SJSA1 (cell line): ENCODE data around the gene SLC39A7. TPM values are rescaled to one million over a fixed set of nuclear protein-coding genes. Genes with fewer than 3 reads are reported as not detected.

ENCODE experiments used
- DNase-seq, 2 experiments: peaks; one replicate each; pipeline ENCODE4 v3.0.0-alpha.2; 2015 to 2020; ENCODE audit warnings: low spot score in 2 of 2, low read depth in 1 of 2
- H3K27ac ChIP-seq: fragments of 250-450 bp; sonication (Bioruptor Pico); 2 replicates; pipeline ENCODE4 v1.5.1; 2020; ENCODE audit warnings: mild to moderate bottlenecking, moderate library complexity
- H3K27me3 ChIP-seq: fragments of 250-450 bp; sonication (Bioruptor Pico); replicated peaks from 2 replicates; pipeline ENCODE4 v1.5.1; 2020; ENCODE audit warnings: mild to moderate bottlenecking, moderate library complexity
- H3K36me3 ChIP-seq: fragments of 250-450 bp; sonication (Bioruptor Pico); 2 replicates; pipeline ENCODE4 v1.5.1; 2020; ENCODE audit warnings: mild to moderate bottlenecking
- H3K4me1 ChIP-seq: fragments of 250-450 bp; sonication (Bioruptor Pico); replicated peaks from 2 replicates; pipeline ENCODE4 v1.6.1; 2021; ENCODE audit warnings: mild to moderate bottlenecking
- H3K4me3 ChIP-seq: fragments of 250-450 bp; sonication (Bioruptor Pico); 2 replicates; pipeline ENCODE4 v1.5.1; 2020; ENCODE audit warnings: mild to moderate bottlenecking
- H3K9me3 ChIP-seq: fragments of 250-450 bp; sonication (Bioruptor Pico); replicated peaks from 2 replicates; pipeline ENCODE4 v1.5.1; 2020; ENCODE audit warnings: mild to moderate bottlenecking
- total RNA-seq: library from RNA; depleted of rRNA; stranded (reverse); fragments of >200 nt; shearing (Covaris generic); gene quantifications from 2 replicates; pipeline ENCODE4 v1.2.3, GENCODE V29; 2014

The SLC39A7 gene
- total RNA-seq, 1 experiment from 2014 or later, result 122 TPM

- DNase-seq, result no peak
- H3K27ac ChIP-seq, result peak overlapping the region; percentile 89
- H3K36me3 ChIP-seq, result peaks cover 54% of the 10 kb centered on the region
- peak overlapping the region; percentile 85 for H3K4me3 ChIP-seq
- H3K4me1 ChIP-seq, result peaks cover 43% of the 10 kb centered on the region
- no peaks in the 10 kb centered on the region for H3K9me3 ChIP-seq
- no peaks in the 10 kb centered on the region for H3K27me3 ChIP-seq
These were observed 479 bp downstream of the SLC39A7 start for GRCh38 chr6:33201147-33201545.

- Histone ChIP-seq H3K36me3 (peaks cover 46% of the 10 kb centered on the region), H3K27ac (no peak overlapping the region), H3K27me3 (no peaks in the 10 kb centered on the region), H3K9me3 (no peaks in the 10 kb centered on the region), H3K4me3 (peak overlapping the region; percentile 85), H3K4me1 (peaks cover 51% of the 10 kb centered on the region)
- DNase-seq, result no peak
These were observed 1.3 kb downstream of the SLC39A7 start for GRCh38 chr6:33201935-33202334.

GRCh38 chr6:33202799-33203198, 2.1 kb downstream of the SLC39A7 start:
- no peak for DNase-seq
- Histone ChIP-seq H3K36me3 (peaks cover 38% of the 10 kb centered on the region), H3K4me3 (no peak overlapping the region), H3K4me1 (peaks cover 54% of the 10 kb centered on the region), H3K9me3 (no peaks in the 10 kb centered on the region), H3K27ac (no peak overlapping the region), H3K27me3 (no peaks in the 10 kb centered on the region)

GRCh38 chr6:33203443-33204164, 2.9 kb downstream of the SLC39A7 start:
- H3K27ac ChIP-seq, result no peak overlapping the region

GRCh38 chr6:33204165-33204414, 3.4 kb downstream of the SLC39A7 start:
- no peaks in the 10 kb centered on the region; the same call in 1 of the 2 replicates for H3K27me3 ChIP-seq
- no peak overlapping the region; the same call in 1 of the 2 replicates for H3K4me3 ChIP-seq
- DNase-seq, result no peak
- no peak overlapping the region for H3K27ac ChIP-seq
- H3K9me3 ChIP-seq, result no peaks in the 10 kb centered on the region
- H3K4me1 ChIP-seq, result peaks cover 60% of the 10 kb centered on the region
- peaks cover 46% of the 10 kb centered on the region for H3K36me3 ChIP-seq

More at GRCh38 chr6:33203443-33204164, 2.9 kb downstream of the SLC39A7 start:
- Histone ChIP-seq H3K27me3 (no peaks in the 10 kb centered on the region), H3K36me3 (peaks cover 42% of the 10 kb centered on the region), H3K4me1 (peaks cover 57% of the 10 kb centered on the region), H3K4me3 (no peak overlapping the region), H3K9me3 (no peaks in the 10 kb centered on the region)
- no peak for DNase-seq

- Histone ChIP-seq H3K4me3 (peak within 1 kb of the TSS; percentile 45), H3K27ac (peak within 1 kb of the TSS; percentile 89), H3K27me3 (no peaks in the 10 kb centered on the region; the same call in 1 of the 2 replicates), H3K36me3 (peaks cover 51% of the 10 kb centered on the region), H3K4me1 (peaks cover 57% of the 10 kb centered on the region), H3K9me3 (no peaks in the 10 kb centered on the region)
- peak; percentile 75 to 96 for DNase-seq
These were observed 3.9 kb downstream of the SLC39A7 start, which contains the start of gene HSD17B8 for GRCh38 chr6:33204415-33205190. Gene HSD17B8, plus strand, starts transcription at chr6:33204655. Its CDS starts 14 bp downstream, at chr6:33204669.

- peaks cover 56% of the 10 kb centered on the region for H3K36me3 ChIP-seq
- no peaks in the 10 kb centered on the region; the same call in 1 of the 2 replicates for H3K27me3 ChIP-seq
- no peaks in the 10 kb centered on the region for H3K9me3 ChIP-seq
- peak; percentile 66 to 82 for DNase-seq
- peak overlapping the region; percentile 45 for H3K4me3 ChIP-seq
- peak overlapping the region; percentile 89 for H3K27ac ChIP-seq
- H3K4me1 ChIP-seq, result peaks cover 56% of the 10 kb centered on the region
These were observed 4.7 kb downstream of the SLC39A7 start for GRCh38 chr6:33205191-33206026.

- no peak overlapping the region for H3K4me3 ChIP-seq
- H3K9me3 ChIP-seq, result no peaks in the 10 kb centered on the region
- H3K4me1 ChIP-seq, result peaks cover 55% of the 10 kb centered on the region
- peaks cover 52% of the 10 kb centered on the region for H3K36me3 ChIP-seq
- H3K27me3 ChIP-seq, result no peaks in the 10 kb centered on the region; the same call in 1 of the 2 replicates
- peak in 1 of 2 experiments; percentile 20 for DNase-seq
- peak overlapping the region; percentile 89 for H3K27ac ChIP-seq
These were observed 5.6 kb downstream of the SLC39A7 start for GRCh38 chr6:33206027-33206863.

- peak; percentile 60 to 82 for DNase-seq
- Histone ChIP-seq H3K4me3 (peak overlapping the region; percentile 75), H3K9me3 (no peaks in the 10 kb centered on the region), H3K27me3 (no peaks in the 10 kb centered on the region; the same call in 1 of the 2 replicates), H3K36me3 (peaks cover 48% of the 10 kb centered on the region), H3K4me1 (peaks cover 47% of the 10 kb centered on the region), H3K27ac (peak overlapping the region; percentile 89)
These were observed 6.3 kb downstream of the SLC39A7 start for GRCh38 chr6:33206864-33207551.

- DNase-seq, result peak in 1 of 2 experiments; percentile 73
- Histone ChIP-seq H3K9me3 (no peaks in the 10 kb centered on the region), H3K4me1 (peaks cover 48% of the 10 kb centered on the region), H3K36me3 (peaks cover 42% of the 10 kb centered on the region), H3K4me3 (peak overlapping the region; percentile 75), H3K27me3 (peaks cover 2% of the 10 kb centered on the region), H3K27ac (peak overlapping the region; percentile 89)
These were observed 7.0 kb downstream of the SLC39A7 start for GRCh38 chr6:33207552-33208090.

- Histone ChIP-seq H3K27me3 (peaks cover 9% of the 10 kb centered on the region), H3K9me3 (no peaks in the 10 kb centered on the region), H3K27ac (peak within 1 kb of the TSS; percentile 89), H3K36me3 (peaks cover 35% of the 10 kb centered on the region), H3K4me1 (peaks cover 55% of the 10 kb centered on the region), H3K4me3 (peak within 1 kb of the TSS; percentile 75)
- peak; percentile 74 to 78 for DNase-seq
These were observed 7.7 kb downstream of the SLC39A7 start, which contains the start of gene RING1 for GRCh38 chr6:33208091-33208967. Gene RING1, plus strand, starts transcription at chr6:33208500. Its CDS starts 323 bp downstream, at chr6:33208823.
